ENCODE results near the gene TNRC6C. TPM values are rescaled to one million over a fixed set of nuclear protein-coding genes. Genes with fewer than 3 reads are reported as not detected.
"Not testable (repeated sequence)": the region's sequence is repeated elsewhere in the genome, so short reads cannot be mapped to it uniquely, and the experiment has no call there.

Gene TNRC6C
- total RNA-seq, 1 experiment from 2014 or later, result 2.7 TPM

GRCh38 chr17:77963441-77963840, 4.9 kb downstream of the TNRC6C start:
- peak; percentile 80 for DNase-seq (ENCODE audit: low read depth)

- DNase-seq (ENCODE audit: low read depth), result no peak
Measured at GRCh38 chr17:77965352-77965751, 6.8 kb downstream of the TNRC6C start.

- no peak for DNase-seq (ENCODE audit: low read depth)
Measured at GRCh38 chr17:77966476-77966875, 8.0 kb downstream of the TNRC6C start.

GRCh38 chr17:77968788-77969187, 10.3 kb downstream of the TNRC6C start:
- no peak for DNase-seq (ENCODE audit: low read depth)

- DNase-seq (ENCODE audit: low read depth), result not testable (repeated sequence)
Measured at GRCh38 chr17:77972271-77972670, 13.8 kb downstream of the TNRC6C start.

- DNase-seq (ENCODE audit: low read depth), result no peak
Measured at GRCh38 chr17:77973953-77974352, 15.4 kb downstream of the TNRC6C start.

GRCh38 chr17:77974396-77974795, 15.9 kb downstream of the TNRC6C start:
- DNase-seq (ENCODE audit: low read depth), result no peak

- DNase-seq (ENCODE audit: low read depth), result not testable (repeated sequence)
Measured at GRCh38 chr17:77982430-77982829, 23.9 kb downstream of the TNRC6C start.

GRCh38 chr17:77990301-77990700, 31.8 kb downstream of the TNRC6C start:
- no peak for DNase-seq (ENCODE audit: low read depth)

- DNase-seq (ENCODE audit: low read depth), result not testable (repeated sequence)
Measured at GRCh38 chr17:77993735-77994134, 35.2 kb downstream of the TNRC6C start.

- no peak for DNase-seq (ENCODE audit: low read depth)
Measured at GRCh38 chr17:77995146-77995852, 36.8 kb downstream of the TNRC6C start.

GRCh38 chr17:77996256-77996655, 37.8 kb downstream of the TNRC6C start:
- no peak for DNase-seq (ENCODE audit: low read depth)

- peak; percentile 39 for DNase-seq (ENCODE audit: low read depth)
Measured at GRCh38 chr17:77999413-78000173, 41.1 kb downstream of the TNRC6C start.

GRCh38 chr17:78000341-78000740, 41.8 kb downstream of the TNRC6C start:
- DNase-seq (ENCODE audit: low read depth), result peak; percentile 55

- peak; percentile 4 for DNase-seq (ENCODE audit: low read depth)
Measured at GRCh38 chr17:78001182-78001581, 42.7 kb downstream of the TNRC6C start.

- no peak for DNase-seq (ENCODE audit: low read depth)
Measured at GRCh38 chr17:78001612-78002011, 43.1 kb downstream of the TNRC6C start.

- DNase-seq (ENCODE audit: low read depth), result no peak
Measured at GRCh38 chr17:78002166-78002565, 43.7 kb downstream of the TNRC6C start.

GRCh38 chr17:78005452-78006171, 47.1 kb downstream of the TNRC6C start:
- DNase-seq (ENCODE audit: low read depth), result no peak

- DNase-seq (ENCODE audit: low read depth), result no peak
Measured at GRCh38 chr17:78006338-78006737, 47.8 kb downstream of the TNRC6C start.

GRCh38 chr17:78007647-78008046, 49.1 kb downstream of the TNRC6C start:
- no peak for DNase-seq (ENCODE audit: low read depth)

GRCh38 chr17:78010759-78011158, 52.3 kb downstream of the TNRC6C start:
- DNase-seq (ENCODE audit: low read depth), result no peak

- DNase-seq (ENCODE audit: low read depth), result no peak
Measured at GRCh38 chr17:78012428-78012827, 53.9 kb downstream of the TNRC6C start.
